IPS DF 19.7 (cell line): ENCODE measurements around the gene ABCA2.
"Not testable (repeated sequence)": the region's sequence is repeated elsewhere in the genome, so short reads cannot be mapped to it uniquely, and the experiment has no call there.

ENCODE experiments used
- DNase-seq: peaks from one replicate; pipeline ENCODE4 v3.0.0-alpha.2; 2013; ENCODE audit warnings: low read depth, low spot score

ABCA2 gene

GRCh38 chr9:137014776-137015539 is 13.1 kb downstream of the ABCA2 start:
- DNase-seq, result no peak

GRCh38 chr9:137014166-137014565 is 13.9 kb downstream of the ABCA2 start:
- DNase-seq, result no peak

- DNase-seq, result no peak
These were observed 14.5 kb downstream of the ABCA2 start for GRCh38 chr9:137013571-137013940.

GRCh38 chr9:137012694-137013570 is 15.1 kb downstream of the ABCA2 start:
- DNase-seq, result no peak

- DNase-seq, result no peak
These were observed 15.9 kb downstream of the ABCA2 start for GRCh38 chr9:137011907-137012675.

GRCh38 chr9:137011156-137011555 is 16.9 kb downstream of the ABCA2 start:
- DNase-seq, result no peak

GRCh38 chr9:137009938-137010732 is 17.9 kb downstream of the ABCA2 start:
- no peak for DNase-seq

- no peak for DNase-seq
These were observed 18.8 kb downstream of the ABCA2 start for GRCh38 chr9:137009217-137009616.

- DNase-seq, result no peak
These were observed 19.7 kb downstream of the ABCA2 start for GRCh38 chr9:137008312-137008711.

- no peak for DNase-seq
These were observed 20.2 kb downstream of the ABCA2 start for GRCh38 chr9:137007816-137008270.

GRCh38 chr9:137007108-137007815 is 20.8 kb downstream of the ABCA2 start:
- no peak for DNase-seq

- no peak for DNase-seq
These were observed 21.7 kb downstream of the ABCA2 start for GRCh38 chr9:137006116-137007003.

- DNase-seq, result not testable (repeated sequence)
These were observed 23.8 kb downstream of the ABCA2 start for GRCh38 chr9:137004285-137004684.

- no peak for DNase-seq
These were observed 25.4 kb downstream of the ABCA2 start for GRCh38 chr9:137002646-137003041.

- DNase-seq, result no peak
These were observed 26.0 kb downstream of the ABCA2 start for GRCh38 chr9:137001857-137002645.

GRCh38 chr9:137000177-137000930 is 27.7 kb downstream of the ABCA2 start:
- DNase-seq, result no peak

- no peak for DNase-seq
These were observed 30.2 kb downstream of the ABCA2 start for GRCh38 chr9:136997830-136998234.

GRCh38 chr9:136997371-136997770 is 30.7 kb downstream of the ABCA2 start:
- DNase-seq, result no peak
